Measurements from ENCODE around the gene USP3.

The USP3 gene

DNA sequence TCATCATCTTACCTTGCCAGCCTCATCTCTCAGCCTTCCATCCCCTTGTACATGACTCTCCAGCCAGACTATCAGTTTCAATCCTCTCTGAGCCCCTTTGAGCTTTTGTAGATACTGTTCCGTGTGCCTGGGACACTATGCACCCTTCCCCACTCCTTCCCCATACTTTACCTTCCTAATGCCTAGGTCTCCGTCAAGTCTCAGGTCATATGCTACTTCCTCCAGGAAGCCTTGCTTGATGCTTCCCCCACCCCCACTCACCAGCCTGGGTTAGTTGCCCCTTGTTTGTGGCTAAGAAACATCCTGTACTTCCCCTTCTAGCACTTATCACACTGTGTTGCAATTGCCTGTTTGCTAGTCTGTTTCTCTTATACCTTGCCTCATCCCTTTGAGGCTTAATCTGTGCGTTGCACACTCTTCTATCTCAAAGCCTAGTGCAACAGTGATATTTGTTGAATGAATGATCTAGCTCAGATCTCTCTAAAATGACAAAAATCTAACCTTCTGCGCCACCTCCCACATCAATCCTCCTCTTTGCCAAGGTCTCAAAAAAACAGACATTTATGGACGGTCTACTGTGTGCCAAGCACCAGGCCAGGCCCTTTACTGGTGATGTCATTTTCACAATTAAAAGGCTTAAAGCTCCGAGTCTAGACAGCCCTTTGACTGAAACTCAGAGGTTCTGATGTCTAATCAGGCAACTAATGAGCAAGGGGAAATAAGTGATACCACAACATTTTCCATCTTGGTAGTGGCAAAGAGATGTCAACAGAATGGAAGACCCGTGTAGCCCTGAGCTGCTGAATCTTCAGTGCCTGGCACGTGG lies 6.5 kb upstream of the USP3 start:
- DNase-seq, result peak; percentile 87

- DNase-seq, result no peak
Measured at GRCh38 chr15:63499175-63499549, 5.2 kb upstream of the USP3 start.

DNA sequence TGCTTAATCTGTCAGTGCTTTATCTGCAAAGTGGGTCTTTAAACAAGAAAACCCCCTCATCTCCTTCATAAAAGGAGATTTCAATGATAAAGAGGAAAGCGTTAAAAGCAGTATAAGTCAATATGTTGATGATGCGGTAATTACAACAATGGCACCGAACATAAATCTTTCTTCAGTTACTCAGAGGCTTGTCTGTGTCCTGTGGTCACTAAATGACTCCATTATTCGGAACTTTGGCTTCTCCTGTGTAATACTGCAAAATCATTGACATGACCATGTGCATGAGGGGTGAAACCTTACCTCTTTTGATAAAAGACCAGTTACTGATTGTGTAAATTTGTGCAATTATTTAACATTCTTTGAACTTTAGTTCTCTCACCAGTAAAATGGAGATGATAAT lies 4.8 kb upstream of the USP3 start:
- DNase-seq, result no peak

GRCh38 chr15:63500265-63501250 lies 3.8 kb upstream of the USP3 start:
- DNase-seq, result no peak

DNA sequence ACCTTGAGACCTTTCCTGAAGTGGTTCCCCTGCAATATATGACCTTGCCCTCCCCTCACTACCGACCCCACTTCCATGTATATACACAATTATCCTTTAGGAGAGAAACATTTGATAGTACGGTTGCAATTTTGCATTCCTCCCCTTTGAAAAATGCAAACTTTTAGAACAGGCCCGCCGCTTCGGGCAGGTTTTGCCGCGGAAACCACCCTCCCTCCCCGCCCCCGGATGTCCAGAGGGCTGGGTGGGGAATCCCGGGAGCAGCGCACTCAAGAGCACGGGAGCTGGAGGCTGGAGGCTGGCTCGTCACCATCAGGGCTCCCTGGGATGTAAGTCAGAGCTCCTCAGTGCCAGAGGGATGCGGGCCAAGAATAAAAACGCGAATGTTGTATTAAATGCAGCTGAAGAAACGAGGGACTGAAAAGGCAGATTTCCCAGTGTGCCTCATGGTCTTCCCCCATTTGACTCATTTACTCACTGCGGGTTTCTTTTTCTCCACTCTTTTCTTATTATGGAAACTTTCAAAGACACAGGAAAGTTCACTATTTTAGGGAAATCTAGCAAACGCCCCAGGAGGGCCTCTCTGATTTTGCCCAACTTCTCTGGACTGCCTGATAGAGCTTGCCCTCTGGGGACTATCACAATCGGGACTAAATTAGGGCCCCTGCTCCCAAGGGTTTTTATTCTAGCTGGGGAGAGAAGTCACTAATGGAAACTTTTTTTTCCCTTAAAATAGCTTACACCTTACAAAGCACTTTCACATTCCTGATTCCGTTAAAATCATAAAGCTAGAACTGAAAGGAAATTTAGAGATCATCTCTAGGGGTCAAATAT lies 2.9 kb upstream of the USP3 start:
- DNase-seq, result peak; percentile 59

- DNase-seq, result no peak
Measured at GRCh38 chr15:63502137-63502766, 2.1 kb upstream of the USP3 start.

- DNase-seq, result peak; percentile 92
Measured at GRCh38 chr15:63502843-63503738, 1.3 kb upstream of the USP3 start.

DNA sequence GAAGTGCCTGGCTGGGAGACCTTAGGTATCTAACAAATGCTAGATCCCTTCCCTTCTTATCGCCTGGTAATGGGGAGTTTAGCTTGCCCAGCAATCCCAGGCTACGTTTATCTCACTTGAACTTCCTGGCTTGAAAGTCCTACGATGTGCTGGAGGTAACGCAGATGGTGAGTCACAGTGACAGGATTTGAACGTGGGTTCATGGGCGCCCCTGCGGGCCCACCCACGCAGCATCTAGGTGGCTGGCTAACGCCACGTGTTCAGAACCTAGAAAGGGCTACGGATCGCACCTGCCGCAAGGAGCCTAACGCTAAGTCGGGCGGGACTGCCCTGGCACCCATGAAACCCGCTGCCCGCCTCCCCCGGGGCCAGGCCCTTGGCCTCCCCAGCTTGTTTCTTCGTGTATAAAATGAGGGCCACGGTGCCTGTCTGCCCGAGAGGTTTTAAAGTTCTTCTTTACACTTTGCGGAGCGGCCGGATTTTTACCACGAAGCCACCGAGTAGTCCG lies 600 bp upstream of the USP3 start:
- peak; percentile 92 for DNase-seq

GRCh38 chr15:63504979-63505841 lies 817 bp downstream of the USP3 start:
- DNase-seq, result peak; percentile 61

DNA sequence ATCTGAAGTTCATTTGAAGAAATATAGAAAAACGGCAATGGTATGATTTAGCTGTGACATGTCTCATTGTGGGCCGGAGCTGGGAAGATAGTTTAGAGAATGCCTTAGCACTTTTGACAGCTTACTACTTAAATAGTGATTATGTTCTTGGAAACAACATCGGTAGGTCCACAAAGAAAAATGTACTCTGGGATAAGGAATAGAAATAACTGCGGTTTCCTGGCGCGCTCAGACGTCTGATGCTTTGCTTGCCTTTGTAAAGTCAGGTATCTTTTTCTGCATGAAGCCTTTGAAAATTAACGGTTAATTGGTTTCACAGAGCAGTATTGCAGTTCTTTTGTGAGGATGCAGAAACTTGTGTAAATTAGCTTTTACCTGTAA lies 1.4 kb downstream of the USP3 start:
- DNase-seq, result no peak

DNA sequence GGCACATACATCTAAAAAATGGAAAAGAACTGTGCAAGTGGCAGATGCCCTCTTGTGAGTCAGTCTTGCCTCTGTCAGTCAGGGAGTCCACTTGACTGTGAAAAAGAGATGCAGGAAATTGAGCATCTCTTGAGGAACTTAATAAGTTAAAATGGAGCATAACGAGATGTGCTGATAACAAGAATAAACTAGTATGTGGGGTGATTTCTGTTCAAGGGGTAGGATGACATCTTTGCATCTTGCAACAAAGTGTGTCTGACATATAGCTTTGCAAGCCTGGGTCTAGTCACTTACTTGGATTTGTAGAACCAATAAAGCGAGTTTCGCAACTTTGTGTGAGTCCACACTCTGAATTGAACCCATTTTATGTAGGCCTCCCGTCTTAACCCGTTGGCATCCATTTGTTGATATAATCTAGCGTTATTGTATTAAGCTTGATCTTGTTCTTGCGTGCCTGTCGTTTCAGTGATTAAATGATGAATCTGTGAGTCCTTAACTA lies 2.2 kb downstream of the USP3 start:
- peak; percentile 36 for DNase-seq

DNA sequence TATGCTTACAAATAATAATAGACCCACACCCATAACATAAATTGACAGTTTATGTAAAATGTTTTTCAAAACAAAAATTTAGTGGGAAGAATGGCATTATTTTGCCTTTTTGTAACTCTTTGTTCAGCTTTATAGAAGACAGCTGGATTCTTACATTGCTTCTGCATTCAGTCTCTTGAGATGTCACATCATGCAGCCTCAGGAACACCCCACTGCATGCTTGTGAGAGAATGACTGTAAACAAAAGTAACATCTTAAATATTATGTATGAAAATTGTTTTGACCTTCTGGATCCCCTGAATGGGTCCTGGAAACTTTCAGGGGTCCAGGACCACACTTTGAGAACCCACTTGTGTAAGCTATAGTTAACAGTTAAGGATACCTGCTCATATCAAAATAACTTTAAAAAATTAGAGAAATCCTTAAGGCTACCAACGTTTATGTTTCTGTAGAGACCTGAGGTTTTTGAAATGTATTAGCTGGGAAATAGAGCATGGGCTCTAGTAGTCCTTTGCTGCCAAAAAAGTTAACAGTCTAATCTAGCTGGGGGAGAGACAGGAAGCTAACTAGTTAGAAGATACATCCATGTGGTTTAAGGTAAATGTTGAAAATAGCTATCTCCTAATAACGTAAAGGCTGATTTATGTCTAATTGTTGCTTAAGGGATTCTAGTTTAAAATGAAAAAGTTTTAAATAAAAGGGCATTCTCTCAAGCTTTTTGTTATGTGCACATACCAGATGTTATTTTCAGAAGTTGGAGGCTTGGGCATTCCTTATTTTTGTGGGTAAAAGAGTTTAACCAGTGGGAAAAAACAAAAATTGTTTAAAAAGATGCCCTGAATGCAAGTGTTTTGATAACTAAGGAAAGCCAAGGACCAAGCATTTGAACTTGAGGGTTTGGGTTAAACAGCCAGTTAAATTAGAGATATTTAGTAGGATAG lies 3.8 kb downstream of the USP3 start:
- DNase-seq, result no peak

DNA sequence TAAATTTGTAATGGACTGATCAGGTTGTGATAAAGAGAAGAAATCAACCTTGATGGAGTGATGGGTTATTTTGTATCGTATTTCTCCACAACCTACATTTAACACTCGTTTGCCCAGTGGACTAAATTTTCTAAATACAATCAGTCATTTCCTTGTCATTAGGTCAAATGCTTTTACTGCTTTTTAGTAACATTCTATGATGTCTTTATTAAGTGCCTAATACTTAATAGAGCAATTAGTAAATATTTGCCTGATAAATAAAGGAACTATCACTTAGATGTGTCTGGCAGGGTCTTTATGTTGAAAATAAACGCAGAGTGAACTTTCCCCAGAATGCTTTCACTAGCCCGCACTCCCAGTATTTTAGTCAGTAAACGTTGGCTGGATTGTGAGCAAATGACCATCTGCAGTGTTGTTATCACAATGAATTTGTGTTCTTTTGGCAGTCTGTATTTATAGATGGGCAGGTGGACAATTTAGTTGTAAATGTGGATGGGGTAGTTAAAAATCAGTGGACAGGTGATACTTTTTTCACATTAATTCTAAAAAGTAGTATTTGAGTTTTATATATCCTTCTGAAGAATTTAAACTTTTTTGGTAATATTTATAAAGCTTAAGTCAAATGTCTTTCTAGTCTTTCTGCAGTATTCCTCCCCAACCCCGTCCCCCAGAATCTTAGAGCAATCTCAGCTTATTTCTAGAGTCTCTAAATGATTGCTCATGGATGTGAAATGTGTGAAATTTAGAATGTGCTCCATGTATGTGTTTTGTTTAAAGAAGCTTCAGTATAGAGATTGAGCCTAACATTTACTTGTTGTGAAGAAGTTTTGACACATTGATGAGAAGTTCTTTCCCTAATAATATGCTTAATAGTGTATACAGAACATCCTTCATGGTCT lies 4.9 kb downstream of the USP3 start:
- no peak for DNase-seq

- DNase-seq, result no peak
Measured at GRCh38 chr15:63509955-63510940, 5.9 kb downstream of the USP3 start.

- DNase-seq, result no peak
Measured at GRCh38 chr15:63512148-63512547, 7.8 kb downstream of the USP3 start.

DNA sequence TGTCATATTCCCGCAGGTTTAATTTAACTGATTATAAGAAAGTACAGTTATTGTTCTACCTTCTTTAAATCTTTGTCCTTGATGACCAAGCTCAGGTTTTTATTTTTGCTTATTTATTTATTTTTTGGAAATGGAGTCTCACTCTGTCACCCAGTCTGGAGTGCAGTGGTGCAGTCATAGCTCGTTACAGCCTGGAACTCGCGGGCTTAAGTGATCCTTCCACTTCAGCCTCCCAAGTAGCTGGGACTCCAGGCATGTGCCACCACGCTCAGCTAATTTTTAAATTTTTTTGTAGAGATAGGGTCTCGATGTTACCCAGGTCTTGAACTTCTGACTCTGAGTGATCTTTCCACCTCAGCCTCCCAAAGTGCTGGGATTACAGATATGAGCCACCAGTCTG lies 8.9 kb downstream of the USP3 start:
- no peak for DNase-seq
